HepG2 (cell line): ENCODE results near the gene PACS1. TPM values are rescaled to one million over a fixed set of nuclear protein-coding genes. Genes with fewer than 3 reads are reported as not detected.

Experiments used
- BATF2 ChIP-seq: sonication (generic); formaldehyde crosslinking; IDR thresholded peaks from 2 replicates; pipeline ENCODE4 v1.8.0; 2022; ENCODE audit warnings: mild to moderate bottlenecking, missing genetic modification reagents, moderate library complexity
- KLF16 ChIP-seq, 2 experiments: sonication (generic) in 1 of 2; formaldehyde crosslinking in 1 of 2; IDR thresholded peaks; 2 replicates each; pipeline versions ENCODE4 v1.6.1 to v1.8.0; 2016 to 2023; ENCODE audit warnings: missing genetic modification reagents in 2 of 2, missing compliant biosample characterization in 1 of 2
- LRRFIP1 ChIP-seq: sonication (generic); formaldehyde crosslinking; conservative IDR thresholded peaks from 2 replicates; pipeline ENCODE4 v1.4.0; 2020; ENCODE audit warnings: missing genetic modification reagents
- MYC ChIP-seq: sonication (generic); formaldehyde crosslinking; IDR thresholded peaks from 2 replicates; pipeline ENCODE4 v1.9.0; 2021; ENCODE audit warnings: missing genetic modification reagents, borderline replicate concordance
- PRMT3 ChIP-seq: sonication (generic); formaldehyde crosslinking; IDR thresholded peaks from 2 replicates; pipeline ENCODE4 v1.8.1; 2022; ENCODE audit warnings: low read depth, mild to moderate bottlenecking, moderate library complexity, missing genetic modification reagents, borderline replicate concordance
- USF2 ChIP-seq, 2 experiments: sonication (generic) in 1 of 2; formaldehyde crosslinking in 1 of 2; IDR thresholded peaks; 2 replicates each; pipeline versions ENCODE4 v1.5.1 to v1.6.1; 2011 to 2020; ENCODE audit warnings: borderline replicate concordance in 1 of 2, low read depth in 1 of 2, low read length in 1 of 2, mild to moderate bottlenecking in 1 of 2, missing genetic modification reagents in 1 of 2, moderate library complexity in 1 of 2
- ZBTB2 ChIP-seq: sonication (generic); formaldehyde crosslinking; IDR thresholded peaks from 2 replicates; pipeline ENCODE4 v1.8.0; 2022; ENCODE audit warnings: low read depth, missing genetic modification reagents
- ZNF446 ChIP-seq: sonication (generic); formaldehyde crosslinking; IDR thresholded peaks from 2 replicates; pipeline ENCODE4 v1.5.0; 2020; ENCODE audit warnings: mild to moderate bottlenecking, missing genetic modification reagents
- polyA plus RNA-seq, 8 experiments: library from polyadenylated mRNA; depleted of rRNA in 3 of 8; stranded (reverse) in 7 of 8; unstranded in 1 of 8; fragments of >200 nt; fragmentation: Illumina TruSeq in 4 of 8; extraction: Trizol in 4 of 8; gene quantifications; 2 replicates each; pipeline versions ENCODE4 v1.2.1 to v1.2.3, GENCODE V29; 2011 to 2016; ENCODE audit warnings: low read depth in 4 of 8, missing spikeins in 1 of 8, mixed read lengths in 1 of 8; ENCODE audit not compliant: insufficient read depth in 1 of 8
- total RNA-seq, 5 experiments: library from RNA; depleted of rRNA; stranded (reverse); fragments of >200 nt; fragmentation: Illumina TruSeq; extraction: Trizol; gene quantifications; 2 replicates each; pipeline ENCODE4 v1.2.3, GENCODE V29; 2016; ENCODE audit warnings: low read depth in 1 of 5
- TF ChIP-seq, protein P1 (sequence below): IDR thresholded peaks from 2 replicates; pipeline ENCODE4 v1.6.1; 2016

PACS1 gene
- total and polyA plus RNA-seq, 2 of the 13 experiments (the other 11 are each of a cell fraction or from before 2014, with no cell fraction given), result 7.6 to 8.6 TPM

DNA sequence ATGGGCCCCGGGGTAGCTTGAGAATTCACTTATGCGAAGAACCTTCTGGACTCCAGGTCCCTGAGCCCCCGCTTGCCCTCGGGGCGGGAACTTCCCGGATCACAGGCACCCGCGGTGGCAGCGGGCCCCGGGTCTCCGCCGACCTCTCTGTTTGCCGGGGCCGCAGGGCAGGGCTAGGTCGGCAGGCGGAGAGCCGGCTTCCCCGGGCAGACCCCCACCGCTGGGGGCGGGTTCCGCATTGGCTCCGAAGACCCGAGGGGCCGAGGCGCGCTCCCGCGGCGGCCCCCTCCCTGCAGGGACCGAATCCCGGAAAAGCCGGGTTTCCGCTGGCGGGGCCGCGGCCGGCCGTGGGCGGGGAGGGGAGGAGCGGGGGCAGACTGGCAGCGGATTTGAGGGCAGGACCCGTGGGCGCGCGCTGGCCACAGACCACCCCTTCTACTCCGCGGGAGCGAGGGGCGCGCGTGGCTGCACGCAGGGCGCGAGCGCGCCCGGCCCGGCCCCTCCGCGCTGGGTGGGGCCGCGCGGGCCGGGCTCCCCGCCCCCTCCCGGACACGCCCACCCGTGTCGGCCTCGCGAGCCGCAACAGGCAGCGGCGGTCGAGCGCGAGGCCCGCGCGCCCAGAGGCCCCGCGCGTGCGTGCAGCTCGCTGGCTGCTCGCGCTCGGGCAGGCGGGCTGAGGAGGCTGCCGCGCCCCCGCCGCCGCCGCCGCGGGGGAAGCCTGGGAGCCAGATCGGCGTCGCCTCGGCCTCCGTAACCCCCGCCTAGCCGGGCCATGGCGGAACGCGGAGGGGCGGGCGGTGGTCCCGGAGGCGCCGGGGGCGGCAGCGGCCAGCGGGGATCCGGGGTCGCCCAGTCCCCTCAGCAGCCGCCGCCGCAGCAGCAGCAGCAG, at the start of gene PACS1 (continued):
- no peak for TF ChIP-seq PRMT3 (CRISPR knock-in tag)
- TF ChIP-seq USF2 (IDR thresholded peaks at IDR 0.05; ENCODE audit: low read depth, low read length), result no peak
- TF ChIP-seq USF2 (CRISPR knock-in tag; IDR thresholded peaks at IDR 0.05; ENCODE audit: borderline replicate concordance), result no peak
- TF ChIP-seq KLF16 (CRISPR knock-in tag; IDR thresholded peaks at IDR 0.05), result 0 out of 4 replicates have a peak, but pooled peaks of 1 of the 2 experiments have one; percentile 55
- TF ChIP-seq ZNF446 (CRISPR knock-in tag), result no peak
- TF ChIP-seq MYC (CRISPR knock-in tag), result peak; percentile 48; the same call in 1 of the 2 replicates
- TF ChIP-seq LRRFIP1 (CRISPR knock-in tag), result no peak
- TF ChIP-seq ZBTB2 (CRISPR knock-in tag), result no peak
- TF ChIP-seq, protein P1, sequence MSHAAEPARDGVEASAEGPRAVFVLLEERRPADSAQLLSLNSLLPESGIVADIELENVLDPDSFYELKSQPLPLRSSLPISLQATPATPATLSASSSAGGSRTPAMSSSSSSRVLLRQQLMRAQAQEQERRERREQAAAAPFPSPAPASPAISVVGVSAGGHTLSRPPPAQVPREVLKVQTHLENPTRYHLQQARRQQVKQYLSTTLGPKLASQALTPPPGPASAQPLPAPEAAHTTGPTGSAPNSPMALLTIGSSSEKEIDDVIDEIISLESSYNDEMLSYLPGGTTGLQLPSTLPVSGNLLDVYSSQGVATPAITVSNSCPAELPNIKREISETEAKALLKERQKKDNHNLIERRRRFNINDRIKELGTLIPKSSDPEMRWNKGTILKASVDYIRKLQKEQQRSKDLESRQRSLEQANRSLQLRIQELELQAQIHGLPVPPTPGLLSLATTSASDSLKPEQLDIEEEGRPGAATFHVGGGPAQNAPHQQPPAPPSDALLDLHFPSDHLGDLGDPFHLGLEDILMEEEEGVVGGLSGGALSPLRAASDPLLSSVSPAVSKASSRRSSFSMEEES (CRISPR knock-in tag), result 0 out of 2 replicates have a peak, but pooled peaks have one; percentile 13
- TF ChIP-seq BATF2 (CRISPR knock-in tag), result no peak; the same call in 1 of the 2 replicates
